AG10803 (cell line): ENCODE results near the gene TMOD3.

Experiments used
- DNase-seq: peaks from one replicate; pipeline ENCODE4 v3.0.0; 2010; ENCODE audit warnings: low read depth
- H3K4me3 ChIP-seq: 2 replicates; pipeline ENCODE4 v1.5.1; 2011; ENCODE audit warnings: mild to moderate bottlenecking, low read length, control low read depth
- TF ChIP-seq, protein P1 (sequence below): conservative IDR thresholded peaks from 2 replicates; pipeline ENCODE4 v1.5.1; 2011; ENCODE audit warnings: mild to moderate bottlenecking, low read length, control low read depth, inconsistent platforms

Gene TMOD3

DNA sequence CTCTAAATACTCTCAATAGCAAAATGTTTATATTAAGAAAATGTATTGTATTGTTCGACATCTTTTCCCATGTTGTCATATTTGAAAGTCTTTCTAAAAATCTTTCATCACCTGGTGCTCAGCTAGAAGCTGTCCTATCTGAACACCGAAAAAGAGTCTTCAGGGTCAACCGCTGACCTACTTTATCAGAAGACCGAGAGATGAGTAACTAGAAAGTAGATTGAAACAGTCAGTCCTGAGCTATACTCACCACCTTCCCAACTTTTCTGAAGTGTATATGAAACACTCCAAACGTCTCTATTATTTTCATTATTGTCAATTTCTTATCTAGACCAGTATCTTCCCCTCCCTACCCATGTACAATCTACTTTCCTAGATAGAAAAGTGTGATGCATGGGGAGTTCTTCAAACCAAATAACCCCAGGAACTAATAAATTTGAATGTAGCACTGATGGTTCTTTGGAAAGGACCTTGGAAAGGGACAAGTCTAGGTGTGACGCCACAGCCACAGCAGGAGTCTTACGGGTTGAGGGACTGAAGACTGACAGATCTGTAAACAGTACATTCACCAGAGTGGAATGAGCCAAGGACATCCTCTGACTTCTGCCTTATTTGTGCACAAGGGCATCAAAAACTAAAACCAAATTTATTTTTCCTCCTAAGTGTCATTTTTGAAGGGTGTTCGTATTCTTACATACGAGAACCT, 58.6 kb downstream of the TMOD3 start:
- DNase-seq: no peak
- no peak overlapping the region for H3K4me3 ChIP-seq

DNA sequence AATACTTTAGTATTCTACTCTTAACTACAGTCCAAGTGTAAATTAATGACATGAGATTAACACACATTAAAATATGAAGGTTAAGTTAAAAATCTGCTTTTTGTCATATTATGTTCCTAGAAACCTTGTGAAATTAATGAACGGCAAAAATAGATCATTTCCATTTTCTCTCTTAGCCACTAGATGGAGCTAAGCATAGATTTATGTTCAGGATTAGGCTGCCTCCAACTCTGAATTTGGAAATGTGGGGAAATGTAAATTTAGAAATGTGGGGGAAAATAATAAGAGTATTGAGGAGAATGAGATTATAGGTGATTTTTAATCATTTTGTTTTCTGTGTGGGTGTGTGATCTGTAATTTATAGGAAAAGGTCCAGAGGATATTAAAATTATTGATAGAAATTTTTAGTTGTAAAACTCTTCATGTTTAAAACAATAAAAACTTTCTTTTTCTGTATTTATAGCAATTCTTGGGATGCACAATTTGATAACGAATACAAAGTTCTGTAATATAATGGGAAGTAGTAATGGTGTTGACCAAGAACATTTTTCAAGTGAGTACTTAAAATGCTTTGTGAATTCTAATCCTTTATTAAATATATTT, 59.2 kb downstream of the TMOD3 start:
- H3K4me3 ChIP-seq: no peak overlapping the region
- peak; percentile 33 for DNase-seq
- TF ChIP-seq, protein P1, sequence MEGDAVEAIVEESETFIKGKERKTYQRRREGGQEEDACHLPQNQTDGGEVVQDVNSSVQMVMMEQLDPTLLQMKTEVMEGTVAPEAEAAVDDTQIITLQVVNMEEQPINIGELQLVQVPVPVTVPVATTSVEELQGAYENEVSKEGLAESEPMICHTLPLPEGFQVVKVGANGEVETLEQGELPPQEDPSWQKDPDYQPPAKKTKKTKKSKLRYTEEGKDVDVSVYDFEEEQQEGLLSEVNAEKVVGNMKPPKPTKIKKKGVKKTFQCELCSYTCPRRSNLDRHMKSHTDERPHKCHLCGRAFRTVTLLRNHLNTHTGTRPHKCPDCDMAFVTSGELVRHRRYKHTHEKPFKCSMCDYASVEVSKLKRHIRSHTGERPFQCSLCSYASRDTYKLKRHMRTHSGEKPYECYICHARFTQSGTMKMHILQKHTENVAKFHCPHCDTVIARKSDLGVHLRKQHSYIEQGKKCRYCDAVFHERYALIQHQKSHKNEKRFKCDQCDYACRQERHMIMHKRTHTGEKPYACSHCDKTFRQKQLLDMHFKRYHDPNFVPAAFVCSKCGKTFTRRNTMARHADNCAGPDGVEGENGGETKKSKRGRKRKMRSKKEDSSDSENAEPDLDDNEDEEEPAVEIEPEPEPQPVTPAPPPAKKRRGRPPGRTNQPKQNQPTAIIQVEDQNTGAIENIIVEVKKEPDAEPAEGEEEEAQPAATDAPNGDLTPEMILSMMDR: peak; percentile 82

More for the DNA sequence above, 58.6 kb downstream of the TMOD3 start:
- TF ChIP-seq, protein P1: no peak

DNA sequence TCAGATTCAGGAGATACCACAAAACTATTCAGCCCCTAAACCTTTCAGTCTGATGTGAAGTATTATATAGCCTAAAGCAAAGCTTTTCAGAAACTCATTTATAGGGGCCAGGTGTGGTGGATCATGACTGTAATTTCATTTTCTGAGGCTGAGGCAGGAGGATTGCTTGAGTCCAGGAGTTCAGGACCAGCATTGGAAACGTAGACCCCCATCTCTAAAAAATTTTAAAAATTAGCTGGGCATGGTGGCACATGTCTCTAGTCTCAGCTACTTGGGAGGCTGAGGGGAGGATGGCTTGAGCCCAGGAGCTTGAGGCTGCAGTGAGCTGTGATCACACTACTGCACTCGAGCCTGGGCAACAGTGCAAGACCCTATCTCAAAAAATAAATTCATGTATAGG, 60.0 kb downstream of the TMOD3 start:
- no peak overlapping the region for H3K4me3 ChIP-seq
- TF ChIP-seq, protein P1: no peak
- DNase-seq: no peak

DNA sequence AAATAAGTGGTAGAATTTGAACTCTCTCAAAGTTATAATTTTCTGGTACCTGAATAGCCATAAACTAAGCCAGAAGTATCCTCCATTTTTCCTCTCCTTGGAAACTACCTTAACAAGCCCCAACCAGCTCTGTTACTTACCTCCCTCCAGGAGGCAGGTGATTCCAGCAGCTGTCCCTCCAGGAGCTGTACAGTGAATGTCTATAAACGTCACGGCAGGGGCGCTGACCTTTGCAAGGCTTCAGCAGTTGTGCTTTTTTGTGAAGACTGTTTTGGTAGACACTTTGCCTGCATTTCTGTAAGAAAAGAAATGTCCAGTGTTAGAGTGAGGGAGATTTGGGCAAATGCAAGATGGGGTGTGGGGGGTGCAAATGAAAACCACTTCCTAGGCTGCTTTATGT, 75.0 kb downstream of the TMOD3 start:
- DNase-seq: no peak
- H3K4me3 ChIP-seq: no peak overlapping the region
- TF ChIP-seq, protein P1: no peak

DNA sequence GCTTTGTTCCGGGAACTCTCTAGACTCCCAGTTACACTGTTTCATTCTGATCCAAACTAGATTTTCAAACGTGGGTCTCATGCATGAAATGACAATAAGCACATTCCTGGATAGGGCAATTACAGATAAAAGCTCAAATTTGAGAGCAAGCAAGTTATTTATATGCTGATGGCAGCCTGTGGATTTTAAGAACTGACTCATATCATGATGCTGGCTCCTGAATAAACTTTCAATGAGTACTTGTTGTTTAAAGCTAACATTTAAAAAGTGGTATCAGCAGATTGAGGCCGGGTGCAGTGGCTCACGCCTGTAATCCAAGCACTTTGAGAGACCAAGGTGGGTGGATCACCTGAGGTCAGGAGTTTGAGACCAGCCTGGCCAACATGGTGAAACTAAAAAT, 75.5 kb downstream of the TMOD3 start:
- DNase-seq: no peak

DNA sequence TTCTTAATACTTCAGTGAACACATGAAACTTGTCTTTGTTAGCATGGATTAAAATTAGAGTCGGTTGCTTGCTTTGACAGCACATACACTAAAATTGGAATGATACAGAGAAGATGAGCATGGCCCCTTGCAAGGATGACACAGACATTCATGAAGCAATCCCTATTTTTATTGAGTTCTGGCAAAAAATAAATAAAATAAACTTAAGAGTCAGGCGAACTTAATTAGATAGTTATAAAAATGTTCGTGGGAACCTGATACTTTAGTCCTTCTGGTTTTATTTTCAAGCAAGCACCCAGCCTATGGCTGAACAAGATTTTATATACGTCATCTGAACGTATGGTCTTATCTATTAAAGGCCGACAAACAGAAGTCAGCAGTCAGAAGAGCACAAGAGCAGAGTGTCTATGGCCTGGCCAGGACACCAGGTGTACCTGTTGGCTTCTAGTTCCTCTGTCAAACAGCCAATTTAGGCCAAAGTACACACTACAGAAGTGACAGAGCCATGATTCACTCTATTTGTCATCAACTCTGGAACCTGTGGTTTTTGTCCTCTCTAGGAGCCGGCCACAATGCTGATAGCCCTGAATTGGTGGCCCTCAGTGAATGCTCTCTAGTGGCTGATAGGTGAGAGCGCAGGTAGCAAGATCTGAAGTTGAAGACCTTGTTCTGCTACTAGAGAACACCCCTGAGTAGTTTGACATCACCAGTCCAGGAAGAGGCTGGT, 77.8 kb downstream of the TMOD3 start:
- DNase-seq: no peak
- TF ChIP-seq, protein P1: no peak
- no peak overlapping the region for H3K4me3 ChIP-seq

More for the DNA sequence above, 75.5 kb downstream of the TMOD3 start:
- TF ChIP-seq, protein P1: no peak
- no peak overlapping the region for H3K4me3 ChIP-seq

DNA sequence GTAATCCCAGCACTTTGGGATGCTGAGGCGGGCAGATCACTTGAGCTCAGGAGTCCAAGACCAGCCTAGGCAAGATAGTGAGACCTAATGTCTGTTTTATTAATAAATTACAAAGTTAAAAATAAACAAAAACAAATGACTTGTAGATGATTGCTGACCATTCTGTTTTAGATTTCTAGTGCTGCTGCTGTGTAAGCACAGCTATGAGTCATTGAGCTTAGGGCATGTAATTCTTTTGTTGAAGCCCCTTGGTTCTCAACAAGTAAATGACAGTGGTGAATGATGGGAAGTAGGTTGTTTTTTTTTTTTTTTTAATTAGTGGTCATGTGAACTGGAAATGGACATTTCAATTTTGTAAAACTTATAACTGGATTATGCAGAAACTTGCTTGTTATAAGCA, 78.9 kb downstream of the TMOD3 start:
- TF ChIP-seq, protein P1: no peak
- no peak overlapping the region for H3K4me3 ChIP-seq
- no peak for DNase-seq
